GM19397 (cell line): Measurements from ENCODE around the gene MEFV.

Experiments
- ATAC-seq: cut with Tn5 transposase; IDR thresholded peaks from one replicate; pipeline ENCODE4 v1.9.1; 2021; ENCODE audit warnings: mild to moderate bottlenecking, moderate library complexity; ENCODE audit not compliant: unreplicated experiment

Gene MEFV

DNA sequence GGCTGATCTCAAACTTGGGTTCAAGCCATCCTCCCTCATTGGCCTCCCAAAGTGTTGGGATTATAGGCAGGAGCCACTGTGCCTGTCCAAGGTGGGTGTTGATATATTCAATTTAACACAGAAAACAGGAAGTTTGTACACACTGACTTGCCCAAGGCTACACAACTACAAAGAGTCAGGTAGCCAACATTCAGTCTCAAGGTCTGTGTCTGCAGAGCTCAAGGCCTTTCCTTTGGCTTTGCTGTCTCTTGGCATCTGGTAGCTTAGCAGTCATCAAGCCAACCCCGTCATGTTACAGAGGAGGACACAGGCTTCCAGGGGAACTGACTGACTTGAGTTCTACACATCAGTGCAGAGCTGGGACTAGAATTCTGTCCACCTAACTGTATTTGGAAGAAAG lies 11.9 kb upstream of the MEFV start:
- no peak for ATAC-seq

DNA sequence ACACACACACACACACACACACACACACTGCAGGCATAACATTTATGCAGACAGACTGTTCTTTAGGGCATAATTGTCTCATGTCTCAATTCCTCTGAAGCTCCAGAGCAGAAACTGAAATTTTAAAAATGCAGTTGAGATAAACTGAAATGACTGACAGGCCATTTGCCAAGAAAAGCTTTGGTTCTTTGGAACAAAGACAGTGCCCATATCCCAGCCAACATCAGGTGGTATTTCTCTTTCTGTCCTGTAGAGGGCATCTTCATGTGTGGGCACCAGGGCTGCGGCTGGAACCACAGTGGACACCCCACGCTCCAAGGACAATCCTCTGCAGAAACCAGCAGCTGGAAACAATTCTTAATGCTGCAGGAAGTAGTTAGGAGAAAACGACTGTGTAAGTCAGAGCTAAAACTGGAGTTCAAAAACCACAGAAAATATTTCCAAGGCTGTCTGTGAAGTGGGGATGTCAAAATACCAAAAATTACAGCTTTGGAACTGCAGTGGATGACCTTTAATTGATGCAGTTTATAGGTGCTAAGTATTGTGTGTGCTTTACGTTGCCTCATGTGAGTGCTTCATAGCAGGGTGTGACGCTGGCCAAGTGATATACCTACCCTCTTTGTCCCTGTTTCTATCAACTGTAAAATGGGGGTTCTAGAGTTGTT lies 10.6 kb upstream of the MEFV start:
- no peak for ATAC-seq

DNA sequence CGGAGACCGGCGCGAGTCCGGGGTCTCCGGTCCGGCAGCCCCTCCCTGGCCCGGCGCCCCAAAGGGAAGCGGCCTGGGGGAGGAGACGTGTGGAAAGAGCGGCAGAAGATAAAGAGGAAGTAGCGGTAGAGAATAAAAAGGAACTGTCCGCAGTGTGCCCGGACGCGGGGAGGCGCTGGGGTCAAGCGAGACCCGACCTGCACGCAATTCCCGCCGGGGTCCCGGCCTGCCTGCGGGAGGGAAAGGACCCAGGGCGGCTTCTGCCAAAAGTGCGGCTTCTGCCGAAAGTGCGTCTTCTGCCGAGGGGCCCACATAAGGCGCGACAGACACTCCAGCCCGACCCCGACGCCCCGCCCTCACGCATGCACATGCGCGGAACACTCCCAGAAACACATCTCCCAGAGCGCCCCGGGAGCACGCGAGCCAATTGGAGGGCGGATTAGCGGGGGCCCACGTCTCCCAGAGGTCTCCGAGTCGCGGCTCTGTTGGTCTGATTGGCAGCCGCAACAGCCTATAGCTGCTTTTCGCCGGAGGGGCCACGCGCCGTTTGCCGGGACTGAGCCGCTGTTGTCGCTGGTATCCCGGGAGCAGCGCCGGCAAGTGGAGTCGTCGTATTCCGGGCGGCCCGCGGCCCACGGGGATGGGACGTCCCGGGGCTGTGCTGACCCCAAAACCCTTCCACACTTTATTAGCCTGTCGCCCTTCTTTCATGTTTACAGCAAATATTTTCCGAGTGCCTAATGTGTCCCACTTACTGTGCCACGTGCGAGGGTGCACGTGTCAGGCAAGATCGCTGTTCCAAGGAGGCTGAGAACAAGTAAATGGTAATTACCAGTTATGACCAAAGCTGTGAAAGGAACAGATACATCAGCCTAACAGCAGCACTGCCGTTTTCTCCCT lies 8.0 kb upstream of the MEFV start:
- peak; percentile 87 for ATAC-seq

DNA sequence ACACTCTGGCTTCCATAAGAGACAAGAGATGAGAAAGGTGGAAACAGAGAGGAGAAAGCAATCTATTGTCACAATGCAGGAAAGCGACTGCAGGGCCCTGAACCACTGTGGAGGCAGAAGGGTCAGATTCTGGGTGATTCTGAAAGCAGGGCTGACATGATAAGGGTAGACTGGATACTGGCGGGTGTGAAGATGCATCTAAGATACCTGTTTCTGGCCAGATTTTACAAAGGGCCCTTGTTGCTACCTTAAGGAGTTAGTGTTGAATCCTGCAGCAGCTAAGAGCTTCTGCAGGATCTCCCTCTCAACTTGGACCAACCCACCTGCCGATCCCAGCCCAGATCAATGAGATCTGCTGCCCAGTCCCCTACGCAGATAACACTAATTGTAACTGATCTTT lies 6.1 kb upstream of the MEFV start:
- ATAC-seq = no peak

DNA sequence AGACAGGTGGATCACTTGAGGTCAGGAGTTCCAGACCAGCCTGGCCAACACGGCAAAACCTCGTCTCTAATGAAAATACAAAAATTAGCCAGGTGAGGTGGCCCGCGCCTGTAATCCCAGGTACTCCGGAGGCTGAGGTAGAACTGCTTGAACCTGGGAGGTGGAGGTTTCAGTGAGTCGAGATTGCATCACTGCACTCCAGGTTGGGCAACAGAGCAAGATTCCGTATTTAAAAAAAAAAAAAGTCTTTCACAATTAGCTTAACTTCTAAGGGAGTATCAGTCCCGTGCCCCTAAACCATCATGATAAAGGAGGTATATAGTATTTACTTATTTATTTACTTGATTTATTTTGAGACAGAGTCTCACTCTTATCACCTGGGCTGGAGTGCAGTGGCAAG lies 3.4 kb upstream of the MEFV start:
- ATAC-seq = no peak

DNA sequence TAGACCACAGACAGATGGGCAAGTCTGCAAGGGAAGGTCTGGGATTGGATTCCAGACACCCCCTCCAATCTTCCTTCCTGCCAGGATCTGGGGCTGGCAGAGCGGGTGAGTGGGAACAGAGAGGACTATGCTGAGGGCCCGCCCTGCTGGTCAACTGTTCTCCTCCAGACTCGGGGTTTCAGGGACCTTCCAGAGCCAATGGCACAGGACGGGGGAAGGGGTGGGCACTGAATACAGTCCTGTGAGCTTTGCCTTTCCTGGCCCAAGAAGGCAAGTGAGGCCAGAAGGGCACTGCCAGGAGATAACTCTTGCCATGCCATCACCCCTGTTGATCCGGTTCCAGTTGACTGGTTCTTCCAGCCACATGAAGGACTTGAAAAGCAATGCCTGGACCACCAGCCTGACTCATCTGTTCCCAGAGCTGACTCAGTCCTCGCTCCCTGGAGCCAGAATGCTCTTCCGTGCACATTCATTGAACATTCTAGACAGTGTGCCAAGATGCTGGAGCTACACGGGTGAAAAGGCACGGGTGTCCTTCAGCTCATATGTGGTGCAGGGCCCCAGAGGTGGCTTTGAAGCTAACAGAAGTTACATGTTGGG lies 533 bp upstream of the MEFV start:
- ATAC-seq = no peak

DNA sequence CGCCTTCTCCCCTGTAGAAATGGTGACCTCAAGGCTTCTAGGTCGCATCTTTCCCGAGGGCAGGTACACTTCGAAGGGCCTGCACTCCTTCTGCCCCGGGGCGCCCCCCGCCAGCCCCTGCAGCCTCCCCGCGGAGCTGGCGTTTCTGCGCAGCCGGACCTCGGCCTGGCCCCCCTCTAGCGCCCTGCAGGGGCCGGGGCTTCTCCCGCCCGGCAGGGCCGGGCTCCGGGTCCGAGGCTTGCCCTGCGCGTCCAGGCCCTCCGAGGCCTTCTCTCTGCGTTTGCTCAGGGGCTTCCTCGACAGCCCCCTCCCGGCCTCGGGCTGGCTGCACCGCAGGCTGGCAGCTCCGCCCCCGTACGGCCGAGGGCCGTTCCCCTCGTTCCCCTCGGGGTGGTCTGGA lies 2.1 kb downstream of the MEFV start:
- ATAC-seq = no peak

DNA sequence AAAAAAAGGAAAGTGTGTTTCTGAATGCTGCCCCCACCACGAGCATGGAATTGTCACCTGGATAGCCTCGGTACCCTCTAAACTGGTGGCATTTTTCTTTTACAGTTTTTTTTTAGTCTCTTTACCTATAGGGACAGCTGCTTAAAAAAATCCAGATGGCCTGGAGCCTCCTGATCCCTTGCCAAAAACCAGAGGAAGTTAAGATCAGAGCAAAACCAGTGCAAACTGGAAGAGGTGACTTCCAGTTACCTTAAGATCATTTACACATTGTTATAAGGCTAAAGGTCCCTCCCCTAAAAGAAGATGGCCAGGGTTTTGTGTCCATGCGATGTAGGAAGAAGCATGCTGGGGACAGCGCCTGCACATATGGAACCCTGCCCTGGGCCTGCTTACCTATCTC lies 3.5 kb downstream of the MEFV start:
- no peak for ATAC-seq

DNA sequence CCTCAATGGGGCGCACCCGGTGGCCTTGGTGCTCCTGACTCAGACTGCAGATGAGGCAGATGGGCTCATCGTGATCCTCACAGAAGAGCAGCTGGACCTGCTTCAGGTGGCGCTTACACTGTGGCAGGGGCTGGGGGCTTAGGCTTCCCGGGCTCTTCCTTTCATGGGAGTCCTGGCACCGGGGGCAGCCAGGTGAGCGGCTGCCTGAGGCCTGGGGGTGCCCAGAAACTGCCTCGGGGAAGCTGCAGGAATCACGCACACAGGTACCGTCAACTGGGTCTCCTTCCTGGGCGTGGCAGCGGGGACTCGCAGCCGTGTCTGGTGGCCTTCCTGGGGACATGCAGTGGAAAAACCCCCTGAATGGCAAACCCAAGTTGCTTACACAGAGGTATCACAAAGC lies 7.0 kb downstream of the MEFV start:
- ATAC-seq = no peak

DNA sequence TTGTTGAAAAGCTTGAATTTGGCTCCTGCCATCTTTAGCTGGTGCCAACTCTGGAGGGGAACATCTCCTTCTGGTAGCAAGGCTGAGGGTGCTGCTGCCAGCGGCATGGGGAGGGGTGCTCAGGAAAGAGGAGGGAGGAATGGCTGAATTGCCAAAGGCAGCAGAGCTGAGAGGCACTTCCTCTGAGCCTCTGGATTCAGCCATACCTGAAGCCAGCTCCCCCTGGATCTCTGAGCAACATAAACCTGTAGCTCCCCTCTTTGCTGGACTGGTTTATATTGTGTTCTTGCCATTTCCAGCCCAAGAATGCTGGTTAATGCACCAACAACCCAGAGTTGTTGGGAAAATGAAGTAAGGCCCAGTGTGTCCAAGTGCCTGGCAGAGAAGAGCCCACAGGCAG lies 7.4 kb downstream of the MEFV start:
- no peak for ATAC-seq

DNA sequence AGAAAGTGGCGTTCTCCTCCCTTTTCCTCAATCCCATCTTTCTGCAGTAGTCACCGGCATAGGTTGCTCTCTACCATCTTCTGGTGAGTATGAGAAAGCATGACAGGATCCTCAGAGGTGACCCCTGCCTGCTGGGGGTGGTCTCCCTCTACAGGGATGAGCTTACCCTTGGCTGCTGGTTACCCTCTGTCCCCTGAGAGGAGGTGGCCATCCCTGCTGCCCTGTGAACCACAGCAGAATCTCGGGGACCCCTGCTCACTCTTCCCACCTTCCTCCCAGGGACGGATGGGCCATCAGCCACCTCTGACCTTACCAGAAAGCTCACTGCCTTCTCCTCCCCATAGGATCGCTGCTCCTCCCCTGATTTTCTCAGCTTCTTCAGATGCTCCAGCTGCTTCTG lies 7.8 kb downstream of the MEFV start:
- ATAC-seq = no peak

DNA sequence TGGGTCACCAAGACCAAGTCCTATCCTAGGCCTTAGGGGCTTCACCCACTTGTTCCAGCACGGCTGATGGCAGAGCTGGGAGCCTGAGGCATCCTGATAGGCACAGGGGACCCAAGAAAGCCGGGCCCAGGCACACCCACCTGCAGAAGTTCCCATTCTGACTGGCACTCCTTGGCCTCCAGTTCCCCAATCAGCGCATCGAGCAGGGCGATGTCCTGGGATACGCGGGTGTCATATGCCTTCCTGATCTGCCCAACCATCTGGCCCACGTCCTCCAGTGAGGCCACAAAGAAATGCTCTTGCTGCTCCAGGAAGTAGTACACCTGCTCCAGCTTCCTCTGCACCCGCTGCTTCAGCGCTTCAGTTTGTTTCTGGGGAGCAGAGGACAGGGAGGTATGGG lies 9.6 kb downstream of the MEFV start:
- ATAC-seq = no peak

DNA sequence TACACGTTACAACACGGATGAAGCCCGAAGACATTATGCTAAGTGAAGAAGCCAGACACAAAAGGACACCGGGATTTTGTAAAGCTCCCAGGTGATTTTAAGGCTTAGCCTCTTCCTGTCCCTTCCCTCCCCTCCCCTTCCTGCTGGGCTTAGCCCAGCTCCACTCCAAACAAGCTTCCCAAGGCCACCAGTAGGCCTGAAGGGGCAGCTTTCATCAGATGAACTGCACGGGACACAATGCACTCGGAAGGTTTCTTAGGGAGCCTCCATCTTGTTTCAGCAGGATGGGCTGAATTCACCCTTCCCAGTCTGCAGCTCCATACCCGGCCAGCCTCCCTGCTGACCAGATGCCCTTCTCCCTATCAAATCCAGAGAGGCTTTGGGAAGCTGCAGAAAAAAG lies 10.4 kb downstream of the MEFV start:
- no peak for ATAC-seq

DNA sequence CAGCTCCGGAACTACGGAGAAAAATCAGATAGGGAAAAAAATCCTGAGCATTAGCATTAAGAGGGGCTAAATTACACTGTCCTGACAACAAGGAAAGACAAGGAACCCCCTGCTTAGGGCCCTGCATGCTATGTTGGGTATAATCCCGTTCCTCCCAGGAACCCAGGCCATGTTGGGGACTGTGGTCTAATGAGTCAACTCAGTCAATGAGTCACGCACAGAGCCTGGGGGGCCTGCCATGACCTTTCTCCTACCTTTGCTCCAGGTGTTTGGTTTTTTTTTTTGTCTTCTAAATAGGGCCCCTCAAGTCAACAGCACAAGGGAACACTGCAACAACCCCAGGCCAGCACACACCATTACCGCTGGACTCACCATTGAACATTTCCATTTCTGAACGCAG lies 12.6 kb downstream of the MEFV start:
- ATAC-seq = no peak

DNA sequence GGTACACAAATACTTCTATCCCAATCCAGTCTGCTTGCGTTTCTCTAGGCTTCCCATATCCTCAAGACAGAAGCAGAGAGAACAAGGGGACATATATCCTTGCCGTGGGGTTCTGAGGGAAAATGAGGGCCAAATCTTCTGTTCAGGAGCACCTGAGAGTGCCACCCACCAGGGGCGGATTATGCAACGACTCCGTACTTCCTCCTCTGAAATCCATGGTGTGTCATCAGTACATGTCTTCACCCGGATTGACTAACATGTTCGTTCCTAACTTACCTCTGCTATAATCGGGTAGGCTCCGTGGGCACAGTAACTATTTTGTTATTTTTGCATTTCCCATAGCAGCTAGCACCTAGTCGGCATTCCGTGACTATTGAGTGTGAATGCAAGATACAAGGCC lies 13.7 kb downstream of the MEFV start:
- ATAC-seq = no peak

DNA sequence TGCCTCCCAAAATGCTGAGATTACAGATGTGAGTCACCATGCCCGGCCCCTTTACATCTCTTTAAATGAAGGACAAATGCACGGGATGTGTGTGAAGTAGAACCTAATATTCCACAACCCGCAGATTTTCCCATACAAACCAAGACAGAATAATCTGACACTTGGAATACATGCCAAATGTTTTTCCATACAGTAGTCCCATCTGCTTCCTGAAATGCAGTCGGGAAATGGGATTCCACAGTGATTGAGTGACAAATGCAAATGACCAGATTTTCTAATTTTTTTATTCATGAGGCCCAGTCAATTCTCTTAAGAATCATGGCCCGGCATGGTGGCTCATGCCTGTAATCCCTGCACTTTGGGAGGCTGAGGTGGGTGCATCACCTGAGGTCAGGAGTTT lies 14.7 kb downstream of the MEFV start:
- no peak for ATAC-seq

DNA sequence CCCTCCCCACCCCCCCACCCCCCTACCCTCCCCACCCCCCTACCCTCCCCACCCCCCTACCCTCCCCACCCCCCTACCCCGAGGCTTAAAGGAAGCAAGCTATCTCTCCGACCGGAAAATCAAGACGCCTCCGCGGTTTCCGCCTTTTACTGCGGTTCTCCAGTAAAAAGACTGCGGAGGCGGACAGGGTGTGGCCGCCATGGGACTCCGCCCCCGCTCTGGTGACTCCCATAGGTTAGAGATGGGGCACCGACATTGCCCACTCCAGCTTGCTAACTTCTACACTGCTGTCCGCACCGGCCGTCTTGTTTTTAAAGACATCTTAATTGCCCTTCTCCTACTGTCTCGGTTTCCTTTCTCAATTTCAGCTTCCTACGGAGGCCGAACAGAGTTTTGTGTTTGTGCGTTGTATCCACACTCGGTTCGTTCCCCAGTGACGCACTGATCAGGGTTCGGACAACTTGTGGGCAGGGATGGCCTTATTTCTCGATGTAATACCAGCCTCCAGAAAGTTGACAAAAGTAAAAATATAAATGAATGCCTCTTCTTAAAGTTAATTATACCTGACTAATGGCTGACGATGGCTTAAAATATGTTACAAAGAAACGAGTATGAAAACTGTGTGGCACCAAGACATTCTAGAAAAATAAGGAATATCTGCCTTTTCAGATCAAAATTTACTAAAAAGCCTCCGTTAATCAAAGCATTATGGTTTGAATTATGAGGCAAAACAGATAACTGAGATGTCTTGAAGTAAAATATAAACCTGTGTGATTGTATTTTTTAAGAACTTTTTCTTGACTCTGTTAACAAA lies 20.4 kb downstream of the MEFV start:
- no peak for ATAC-seq

DNA sequence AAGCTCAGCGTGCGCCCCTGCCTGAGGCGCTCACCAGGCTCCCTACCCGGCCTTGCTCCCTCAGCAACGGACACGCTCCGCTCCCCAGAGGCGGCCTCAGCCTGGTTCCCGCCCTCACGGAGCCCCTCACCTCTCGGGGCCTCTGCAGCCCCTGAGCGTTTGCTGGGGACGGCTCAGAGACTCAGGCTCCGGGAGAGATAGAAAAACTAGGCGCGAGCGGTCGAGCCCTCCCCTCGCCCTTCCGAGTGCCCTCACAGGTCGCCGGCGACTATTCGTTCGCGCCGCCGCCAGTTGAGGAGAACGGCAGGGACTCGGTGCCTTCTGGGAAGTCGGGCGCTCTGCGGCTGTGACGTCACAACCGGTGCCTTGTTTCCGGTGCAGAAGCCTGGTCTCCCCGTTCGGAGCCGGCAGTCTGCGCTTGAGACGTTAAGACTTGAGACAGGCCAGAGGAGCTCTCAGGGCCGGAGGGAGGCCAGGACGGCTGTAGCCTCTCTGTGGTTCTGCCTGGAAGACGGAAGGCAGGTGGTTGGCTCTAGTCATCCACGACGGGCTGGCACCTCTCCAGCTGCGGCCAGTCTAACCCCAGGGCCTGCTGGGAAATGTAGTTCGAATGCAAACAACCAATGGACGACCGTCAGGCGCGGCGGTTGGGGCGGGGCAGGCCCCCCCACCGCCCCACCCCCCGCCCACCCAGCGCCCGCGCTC lies 21.4 kb downstream of the MEFV start, which contains the start of gene ZNF200:
TSS of gene ZNF200 (minus strand) at position 302 of the 705 bp plus-strand sequence. CDS start 1,403 bp downstream, outside the sequence.
- peak; percentile 90 for ATAC-seq

DNA sequence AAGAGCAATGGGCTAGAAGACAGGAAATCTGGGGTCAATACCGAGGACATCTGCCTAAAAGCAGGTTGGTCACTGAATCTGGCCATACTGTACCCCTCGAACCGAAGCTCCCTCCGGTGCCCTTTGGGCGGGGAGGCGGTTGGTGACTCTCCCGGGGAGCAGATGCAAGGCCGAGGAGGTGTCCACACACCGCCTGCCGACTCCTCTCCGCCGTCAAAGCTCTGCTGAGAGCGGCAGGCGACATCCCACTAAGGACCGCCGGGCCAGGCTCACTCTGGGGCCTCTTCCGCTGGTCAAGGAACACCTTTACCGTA lies 21.9 kb downstream of the MEFV start:
- peak; percentile 17 for ATAC-seq

DNA sequence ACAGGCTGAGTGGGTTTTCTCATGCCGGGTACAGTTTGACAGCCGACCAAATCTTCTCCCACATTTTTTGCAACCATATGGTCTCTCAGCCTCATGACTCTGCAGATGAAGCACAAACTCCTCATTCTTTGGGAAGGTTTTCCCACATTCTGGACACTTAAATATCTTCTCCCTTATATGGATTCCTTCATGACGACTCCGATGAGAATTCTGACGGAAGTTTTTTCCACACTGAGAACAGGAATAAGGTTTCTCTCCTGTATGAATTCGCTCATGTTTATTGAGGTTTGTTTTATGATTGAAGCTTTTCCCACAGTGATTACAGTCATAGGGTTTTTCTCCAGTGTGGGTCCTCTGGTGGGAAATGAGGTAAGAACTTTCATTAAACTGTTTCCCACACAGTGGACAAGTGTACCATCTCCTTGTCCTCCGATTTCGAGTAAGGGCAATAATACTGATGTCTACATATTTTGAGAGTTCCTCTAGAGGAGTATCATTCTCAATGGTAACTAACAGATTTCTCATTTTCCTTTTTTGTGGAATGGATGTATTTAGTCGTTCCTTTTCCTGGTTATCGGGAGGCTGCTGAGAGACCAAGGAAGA lies 32.4 kb downstream of the MEFV start:
- ATAC-seq = no peak
